GM19043 (cell line): ENCODE data around the gene PTGES.
"Not testable (repeated sequence)": the region's sequence is repeated elsewhere in the genome, so short reads cannot be mapped to it uniquely, and the experiment has no call there.

Experiments used
- ATAC-seq: cut with Tn5 transposase; IDR thresholded peaks from one replicate; pipeline ENCODE4 v1.9.1; 2021; ENCODE audit warnings: low read depth; ENCODE audit not compliant: unreplicated experiment

The PTGES gene

GRCh38 chr9:129749052-129749451, 3.8 kb downstream of the PTGES start:
- not testable (repeated sequence) for ATAC-seq

- no peak for ATAC-seq
Measured at GRCh38 chr9:129748249-129748648, 4.6 kb downstream of the PTGES start.

GRCh38 chr9:129746092-129746777, 6.6 kb downstream of the PTGES start:
- no peak for ATAC-seq

GRCh38 chr9:129745200-129745599, 7.6 kb downstream of the PTGES start:
- ATAC-seq = no peak

- ATAC-seq = no peak
Measured at GRCh38 chr9:129740666-129741464, 12.0 kb downstream of the PTGES start.

GRCh38 chr9:129740174-129740573, 12.7 kb downstream of the PTGES start:
- no peak for ATAC-seq

GRCh38 chr9:129739432-129739831, 13.4 kb downstream of the PTGES start:
- no peak for ATAC-seq

GRCh38 chr9:129737479-129738274, 15.2 kb downstream of the PTGES start:
- no peak for ATAC-seq

GRCh38 chr9:129736334-129736733, 16.5 kb downstream of the PTGES start:
- ATAC-seq = no peak

GRCh38 chr9:129735546-129735945, 17.3 kb downstream of the PTGES start:
- ATAC-seq = no peak

GRCh38 chr9:129733632-129733953, 19.2 kb downstream of the PTGES start:
- no peak for ATAC-seq

GRCh38 chr9:129732946-129733631, 19.8 kb downstream of the PTGES start:
- no peak for ATAC-seq

GRCh38 chr9:129732100-129732499, 20.7 kb downstream of the PTGES start:
- ATAC-seq = no peak

- no peak for ATAC-seq
Measured at GRCh38 chr9:129731477-129732085, 21.3 kb downstream of the PTGES start.

GRCh38 chr9:129728744-129729143, 24.1 kb downstream of the PTGES start:
- ATAC-seq = no peak

- no peak for ATAC-seq
Measured at GRCh38 chr9:129726322-129727160, 26.3 kb downstream of the PTGES start.

GRCh38 chr9:129725795-129726251, 27.0 kb downstream of the PTGES start:
- no peak for ATAC-seq

- ATAC-seq = no peak
Measured at GRCh38 chr9:129724456-129725190, 28.2 kb downstream of the PTGES start.

- ATAC-seq = no peak
Measured at GRCh38 chr9:129722913-129723312, 29.9 kb downstream of the PTGES start.
